Putamen (tissue), 1 donor: ENCODE measurements around the gene MED9.

Experiments used
- DNase-seq: peaks from one replicate; pipeline ENCODE4 v3.0.0-alpha.2; 2016; ENCODE audit warnings: low spot score

MED9 gene

DNA sequence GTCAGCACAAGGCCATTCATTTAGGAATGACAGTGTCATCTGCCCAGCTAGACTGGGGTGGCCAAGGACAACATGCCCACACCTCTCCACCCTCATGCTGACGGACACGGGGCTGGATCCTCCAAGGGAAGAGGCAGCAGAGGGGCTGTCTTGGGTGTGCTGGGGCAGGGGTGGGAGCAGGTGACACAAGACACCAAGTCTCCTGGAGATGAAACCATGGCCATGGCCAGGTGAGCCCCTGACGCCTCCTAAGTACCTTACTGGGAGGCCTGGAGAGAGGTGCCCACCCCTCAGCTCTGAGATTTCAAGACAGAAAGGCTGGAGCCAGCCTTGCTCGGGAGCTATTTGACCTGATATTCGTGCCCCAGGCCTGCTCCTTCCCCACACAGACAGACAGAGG is 28.4 kb downstream of the MED9 start:
- no peak for DNase-seq

GRCh38 chr17:17505610-17506171 is 28.9 kb downstream of the MED9 start:
- DNase-seq = no peak

GRCh38 chr17:17506181-17506741 is 29.5 kb downstream of the MED9 start:
- DNase-seq = no peak

- peak; percentile 60 for DNase-seq
Measured at GRCh38 chr17:17506893-17507464, 30.2 kb downstream of the MED9 start.

GRCh38 chr17:17507465-17508011 is 30.7 kb downstream of the MED9 start:
- DNase-seq = no peak

DNA sequence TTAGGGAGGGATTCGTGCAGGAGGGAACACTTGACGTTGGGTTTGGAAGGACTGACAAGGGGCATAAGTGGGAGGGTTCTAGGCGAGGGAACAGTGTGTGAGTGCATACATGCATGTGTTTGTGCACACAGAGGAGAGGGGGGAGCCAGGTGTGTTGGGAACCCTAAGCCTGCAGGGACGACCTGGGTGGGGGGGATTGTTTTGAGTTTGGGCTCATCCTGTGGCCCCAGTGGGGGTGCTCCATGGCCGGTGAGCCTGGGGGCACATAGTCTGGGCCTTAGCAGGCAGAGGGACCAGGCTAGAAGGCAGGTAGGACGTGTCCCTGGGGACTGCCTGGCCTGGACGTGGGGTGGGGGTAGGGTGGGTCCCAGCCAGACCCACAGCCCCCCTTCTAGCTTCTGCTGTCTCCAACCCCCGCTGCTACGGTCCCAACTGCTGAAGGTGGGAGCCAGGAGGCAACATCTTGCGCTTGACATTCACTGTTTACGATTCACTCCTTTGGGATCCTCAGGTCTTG is 31.3 kb downstream of the MED9 start:
- no peak for DNase-seq

DNA sequence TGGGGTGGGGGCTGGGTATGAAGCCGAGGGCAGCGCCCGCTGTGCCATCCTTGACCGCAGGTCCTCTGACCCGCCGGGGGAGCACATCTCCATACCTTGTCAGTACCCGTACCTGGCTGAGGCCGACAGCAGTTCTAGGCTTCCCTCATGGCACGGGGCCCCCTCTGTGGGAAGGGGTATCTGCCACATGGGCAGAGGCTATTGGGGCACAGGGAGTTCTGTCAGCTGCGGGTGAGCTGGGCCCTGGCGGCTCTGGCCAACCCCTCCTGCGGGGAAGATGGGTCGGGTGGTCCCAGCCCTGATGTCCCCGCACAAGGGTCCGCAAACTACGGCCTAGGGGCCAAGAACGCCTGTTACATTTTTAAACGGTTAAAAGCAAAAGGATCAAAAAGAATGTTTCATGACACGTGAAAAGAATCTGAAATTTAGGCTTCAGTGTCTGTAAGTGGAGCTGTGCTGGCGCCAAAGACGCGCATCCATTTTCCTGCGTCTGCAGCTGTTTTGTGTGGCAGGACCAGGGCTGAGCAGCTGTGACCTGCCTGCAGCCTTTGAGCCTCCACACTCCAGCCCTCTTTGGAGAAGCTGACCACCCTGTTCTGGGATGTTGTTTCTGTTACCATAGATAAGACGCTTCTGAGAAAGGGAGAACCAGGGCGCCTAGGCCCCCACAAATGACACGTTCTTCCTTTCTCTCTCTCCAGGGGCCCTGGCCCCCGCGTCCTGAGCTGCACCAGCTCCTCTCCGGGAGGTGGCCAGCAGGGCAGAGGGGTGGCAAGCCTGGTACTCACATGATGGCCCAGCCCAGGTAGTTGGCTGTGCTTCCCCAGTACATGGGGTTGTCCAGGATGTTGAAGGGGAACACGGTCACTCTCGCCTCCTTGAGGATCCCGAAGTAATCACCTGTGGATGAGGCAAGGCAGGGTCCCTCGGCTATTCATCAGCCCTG is 32.1 kb downstream of the MED9 start:
- DNase-seq = no peak

DNA sequence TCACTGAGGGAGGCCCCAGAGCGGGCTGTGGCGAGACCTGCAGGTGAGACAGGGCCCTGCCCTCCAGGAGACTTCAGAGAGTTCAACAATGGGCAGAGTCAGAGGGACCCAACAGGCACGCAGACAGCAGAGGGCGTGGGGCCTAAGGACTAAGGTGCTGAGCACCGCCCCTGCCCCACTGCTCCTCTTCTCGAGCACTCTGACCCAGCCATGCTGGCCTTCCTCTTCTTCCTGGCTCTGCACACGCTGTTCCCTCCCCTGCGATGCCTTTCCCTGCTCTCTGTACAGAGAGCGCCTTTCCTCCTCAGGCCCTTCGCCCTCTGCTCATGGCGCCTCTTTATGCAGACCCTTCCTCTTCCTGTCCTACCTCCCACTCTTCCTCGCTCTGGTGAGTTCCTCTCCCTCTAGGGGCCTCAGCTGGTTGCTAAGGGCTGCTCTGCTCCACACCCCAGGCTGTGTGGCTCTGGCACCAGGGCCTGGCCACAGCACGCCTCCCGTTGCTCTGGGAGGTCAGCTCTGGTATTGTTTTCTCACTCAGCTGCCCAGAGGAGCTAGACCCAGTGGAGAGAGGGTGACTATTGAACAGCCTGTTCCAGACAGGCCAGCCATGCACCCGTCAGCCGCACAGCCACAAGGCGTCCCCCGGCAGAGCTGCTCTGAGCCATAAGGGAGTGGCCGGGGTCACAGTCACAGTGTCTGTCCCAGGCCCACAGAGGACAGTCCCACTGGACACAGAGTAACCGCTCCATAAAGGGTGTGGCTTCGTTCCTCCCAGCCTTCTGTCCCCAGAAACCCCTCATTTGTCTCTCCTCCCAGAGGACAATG is 33.0 kb downstream of the MED9 start:
- no peak for DNase-seq

DNA sequence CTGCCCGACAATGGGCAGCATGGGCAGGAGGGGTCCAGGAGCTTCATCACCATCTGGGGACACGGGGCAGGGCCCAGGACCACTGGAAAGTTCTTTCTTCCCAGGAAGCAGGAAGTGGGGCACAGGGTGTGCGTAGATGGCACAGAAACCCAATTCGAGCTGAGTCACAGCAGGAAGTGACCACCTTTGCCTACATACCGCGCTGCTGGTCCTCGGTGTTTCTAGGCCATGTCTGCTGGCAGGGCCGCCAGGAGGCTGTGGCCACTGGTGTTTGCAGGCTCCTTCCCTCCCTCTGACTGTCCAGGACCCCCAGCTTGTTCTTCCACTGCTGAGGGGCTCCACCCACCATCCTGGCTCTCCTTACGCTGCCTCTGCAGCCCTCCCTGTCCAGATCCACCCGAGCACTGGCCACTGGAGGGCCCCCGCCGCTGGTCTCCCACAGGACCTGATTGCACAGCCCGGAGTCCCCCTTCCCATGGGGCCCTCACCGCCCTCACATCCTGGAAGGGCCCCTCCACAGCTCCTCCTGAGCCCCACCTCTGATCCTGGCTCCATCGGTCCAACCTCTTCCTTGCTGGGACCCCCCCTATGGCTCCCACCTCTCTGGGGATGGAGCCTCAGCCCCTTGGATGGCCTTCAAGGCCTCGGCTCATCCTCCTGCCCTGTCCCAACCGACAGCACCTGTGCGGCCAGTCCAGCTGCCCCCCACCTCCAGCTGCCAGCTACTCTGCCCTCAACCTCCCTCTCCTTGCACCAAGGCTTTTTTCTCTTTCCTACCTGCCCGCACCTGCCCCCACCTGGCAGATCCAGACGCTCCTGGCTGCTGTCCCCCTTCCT is 33.9 kb downstream of the MED9 start:
- no peak for DNase-seq

- no peak for DNase-seq
Measured at GRCh38 chr17:17511293-17511741, 34.5 kb downstream of the MED9 start.

- no peak for DNase-seq
Measured at GRCh38 chr17:17511881-17512858, 35.4 kb downstream of the MED9 start.

DNA sequence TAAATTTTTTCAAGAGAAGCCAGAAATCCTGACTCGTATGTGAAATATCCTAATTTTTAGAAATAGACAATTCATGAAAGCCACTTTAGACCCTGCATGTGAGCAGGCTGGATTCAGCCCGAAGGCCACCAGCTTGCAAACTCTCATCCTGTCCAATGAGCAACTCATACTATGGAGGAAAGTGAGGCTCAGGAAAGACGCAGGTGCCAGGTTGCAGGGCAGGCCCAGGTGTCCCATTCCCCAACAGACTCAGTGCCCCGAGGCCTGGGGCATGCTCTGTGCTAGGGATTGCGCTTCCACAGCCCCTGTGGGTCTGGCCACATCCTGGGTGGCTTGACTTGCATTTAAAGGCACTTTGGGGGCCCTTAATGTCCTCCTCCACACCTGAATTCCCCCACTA is 36.1 kb downstream of the MED9 start:
- DNase-seq = no peak

GRCh38 chr17:17513626-17514025 is 36.8 kb downstream of the MED9 start:
- no peak for DNase-seq

DNA sequence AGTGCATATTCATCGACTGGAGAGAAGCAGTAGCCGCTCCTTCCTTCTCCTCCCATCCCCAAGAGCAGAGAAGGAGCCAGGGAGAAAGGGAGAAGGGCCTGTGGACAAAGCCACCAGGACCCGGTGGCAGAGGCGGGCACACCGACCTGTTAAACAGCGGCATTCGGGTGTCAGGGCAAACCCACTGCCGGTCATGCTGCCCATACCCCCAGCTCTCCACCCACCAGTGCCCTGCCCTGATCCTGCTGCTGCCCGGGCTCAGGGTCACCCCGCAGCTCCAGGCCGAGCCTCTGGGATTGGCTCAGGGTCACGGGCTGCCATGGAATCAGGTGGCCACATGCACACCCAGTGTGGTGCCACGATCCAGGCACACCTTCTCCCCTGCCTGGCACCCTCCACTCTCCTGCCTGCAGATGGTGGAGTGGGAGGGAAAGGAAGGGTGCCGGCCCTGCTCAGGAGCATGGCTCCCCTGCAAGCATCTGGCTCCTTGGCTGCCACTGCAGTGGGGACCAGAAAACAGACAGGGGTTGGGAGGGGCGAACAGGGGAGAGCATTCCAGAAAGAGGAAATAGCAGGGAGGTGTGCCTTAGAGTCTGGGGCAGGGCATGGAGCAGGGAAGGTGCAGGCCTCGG is 37.7 kb downstream of the MED9 start:
- DNase-seq = no peak

DNA sequence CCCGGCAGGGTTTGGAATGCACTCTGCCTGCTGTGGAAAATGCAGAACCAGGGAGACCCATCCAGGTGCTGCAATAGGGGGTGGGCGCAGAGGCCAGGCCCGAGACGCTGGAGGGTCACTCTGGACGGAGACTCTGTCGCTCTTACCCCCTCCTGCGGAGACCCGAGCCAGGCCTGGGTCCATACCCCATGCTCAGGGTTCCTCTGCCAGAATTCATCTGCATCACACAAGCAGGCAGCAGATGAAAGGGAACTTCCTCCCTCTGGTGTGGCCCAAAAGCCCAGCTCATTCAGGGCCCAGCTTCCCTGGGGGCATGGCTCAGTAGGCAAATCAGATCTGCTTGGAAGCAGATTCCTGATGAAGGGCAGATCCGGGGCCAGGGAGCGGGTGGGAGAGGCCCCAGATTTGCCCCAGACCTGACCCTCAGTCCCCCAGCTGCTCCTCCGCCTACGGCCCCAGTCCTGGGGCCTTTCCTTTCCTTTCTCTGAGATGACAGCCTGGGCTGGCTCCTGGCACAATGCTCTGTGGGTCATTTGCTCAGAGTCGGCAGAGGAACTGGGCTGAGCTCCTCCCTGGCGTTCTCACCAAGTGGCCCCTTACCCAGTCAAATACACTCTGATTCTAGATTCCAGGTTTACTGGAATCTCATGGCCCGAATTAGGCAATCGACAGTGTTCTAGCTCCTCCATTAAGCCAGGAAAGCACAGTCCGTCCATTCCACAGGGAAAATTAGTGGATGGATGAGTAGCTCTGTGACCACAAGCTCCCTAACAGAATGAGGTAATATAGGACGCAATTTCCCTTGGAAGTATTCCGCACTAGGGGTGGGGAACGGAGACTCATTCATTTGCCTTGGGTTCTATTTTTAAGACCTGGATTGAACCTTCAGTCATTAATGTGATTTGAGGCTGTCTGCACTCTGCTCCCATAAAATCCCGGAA is 38.5 kb downstream of the MED9 start:
- no peak for DNase-seq

- DNase-seq = no peak
Measured at GRCh38 chr17:17515934-17516930, 39.4 kb downstream of the MED9 start.
